B cell (primary cell): ENCODE data around the gene CHTOP. TPM values are rescaled to one million over a fixed set of nuclear protein-coding genes. Genes with fewer than 3 reads are reported as not detected.

Source experiments
- ATAC-seq: fragments of 200-7000 bp; cut with Tn5 transposase; one replicate; pipeline ENCODE4 v1.10.0; 2021; ENCODE audit warnings: low read depth, mild to moderate bottlenecking, moderate number of reproducible peaks, moderate library complexity
- CTCF ChIA-PET: fragments of 350-600 bp; sonication (Branson Sonifier 250); formaldehyde crosslinking; loops from one replicate; lab custom pipeline; 2021; ENCODE audit warnings: antibody characterized with exemption, inconsistent platforms; lab: Charles Lee
- POLR2A ChIA-PET: fragments of 350-600 bp; sonication (Branson Sonifier 250); formaldehyde crosslinking; loops from one replicate; lab custom pipeline; 2021; ENCODE audit warnings: antibody characterized with exemption; lab: Charles Lee
- DNase-seq: peaks from one replicate; pipeline ENCODE4 v3.0.0; 2013
- H2AFZ ChIP-seq: 2 replicates; pipeline ENCODE4 v1.6.1; 2012; ENCODE audit warnings: mild to moderate bottlenecking, low read depth, low read length; ENCODE audit not compliant: insufficient read depth, poor library complexity, severe bottlenecking
- H3K27ac ChIP-seq, 2 donors: 1 replicate in 1 of 2; 2 replicates in 1 of 2; pipeline ENCODE4 v1.5.1; 2012 to 2013; ENCODE audit warnings: low read length in 2 of 2, mild to moderate bottlenecking in 2 of 2, moderate library complexity in 1 of 2
- H3K27me3 ChIP-seq, 4 experiments: fragments of 200-600 bp in 1 of 4; sonication (generic) in 1 of 4; replicated peaks in 1 of 4; 1 replicate in 2 of 4; 2 replicates in 2 of 4; pipeline versions ENCODE4 v1.6.1 to v1.7.0; 2013 to 2016; ENCODE audit warnings: low read length in 3 of 4, mild to moderate bottlenecking in 2 of 4, mixed read lengths in 1 of 4, moderate library complexity in 1 of 4; ENCODE audit not compliant: insufficient read depth in 4 of 4, control insufficient read depth in 3 of 4; ENCODE audit errors: control extremely low read depth in 1 of 4
- H3K36me3 ChIP-seq, 2 experiments: replicated peaks in 1 of 2; 1 replicate in 1 of 2; 2 replicates in 1 of 2; pipeline versions ENCODE4 v1.6.1 to v1.7.1; 2013; ENCODE audit warnings: low read length in 1 of 2; ENCODE audit not compliant: insufficient read depth in 2 of 2, control insufficient read depth in 1 of 2; ENCODE audit errors: control extremely low read depth in 1 of 2, extremely low read depth in 1 of 2
- H3K4me1 ChIP-seq, 2 donors: fragments of 200-600 bp in 1 of 2; sonication (generic) in 1 of 2; 1 replicate in 1 of 2; 2 replicates in 1 of 2; pipeline versions ENCODE4 v1.5.1 to v1.6.1; 2013 to 2017; ENCODE audit warnings: low read length in 2 of 2; ENCODE audit not compliant: control insufficient read depth in 2 of 2, insufficient read depth in 2 of 2
- H3K4me2 ChIP-seq: replicated peaks from 2 replicates; pipeline ENCODE3; 2012; ENCODE audit warnings: mild to moderate bottlenecking, low read depth, low read length; ENCODE audit not compliant: poor library complexity, severe bottlenecking
- H3K4me3 ChIP-seq, 5 experiments: fragments of 200-600 bp in 1 of 5; sonication (generic) in 1 of 5; 1 replicate in 3 of 5; 2 replicates in 2 of 5; pipeline versions ENCODE4 v1.5.1 to v1.7.0; 2011 to 2016; ENCODE audit warnings: low read length in 4 of 5, mild to moderate bottlenecking in 4 of 5, low read depth in 2 of 5, control low read depth in 1 of 5, moderate library complexity in 1 of 5; ENCODE audit not compliant: insufficient read depth in 1 of 5; ENCODE audit errors: control extremely low read depth in 1 of 5, extremely low read depth in 1 of 5
- H3K79me2 ChIP-seq: fragments of 200-600 bp; sonication (generic); one replicate; pipeline ENCODE4 v1.6.0; 2016; ENCODE audit warnings: low read length; ENCODE audit not compliant: control insufficient read depth, insufficient read depth
- H3K9ac ChIP-seq: fragments of 200-600 bp; sonication (generic); 2 replicates; pipeline ENCODE4 v1.6.1; 2017; ENCODE audit warnings: mild to moderate bottlenecking, low read length, moderate library complexity
- H3K9me3 ChIP-seq, 3 donors: one replicate each; pipeline versions ENCODE4 v1.6.1 to v1.7.1; 2013; ENCODE audit warnings: low read length in 2 of 3; ENCODE audit not compliant: control insufficient read depth in 2 of 3, insufficient read depth in 1 of 3; ENCODE audit errors: control extremely low read depth in 1 of 3
- H4K20me1 ChIP-seq: 2 replicates; pipeline ENCODE4 v1.6.0; 2012; ENCODE audit warnings: mild to moderate bottlenecking, low read length; ENCODE audit not compliant: insufficient read depth, control insufficient read depth, poor library complexity, severe bottlenecking
- H3K27ac Mint-ChIP-seq: one replicate; pipeline ENCODE4 v1.8.0; 2021; ENCODE audit warnings: mixed read lengths
- H3K27me3 Mint-ChIP-seq: one replicate; pipeline ENCODE4 v1.8.0; 2021; ENCODE audit warnings: mixed read lengths
- H3K4me1 Mint-ChIP-seq: one replicate; pipeline ENCODE4 v1.8.0; 2021; ENCODE audit warnings: mixed read lengths
- H3K4me3 Mint-ChIP-seq: one replicate; pipeline ENCODE4 v1.8.0; 2021; ENCODE audit warnings: mixed read lengths
- H3K9me3 Mint-ChIP-seq: one replicate; pipeline ENCODE4 v1.8.0; 2022; ENCODE audit warnings: mixed read lengths; ENCODE audit not compliant: insufficient read depth
- EZH2 ChIP-seq: IDR thresholded peaks from 2 replicates; pipeline ENCODE4 v1.6.1; 2012; ENCODE audit warnings: borderline replicate concordance, low read depth, mild to moderate bottlenecking, moderate library complexity, low read length; ENCODE audit not compliant: insufficient read depth, poor library complexity, severe bottlenecking
- WGBS: methylation state at CpG from one replicate; pipeline ENCODE4 v1.1.5; 2013; ENCODE audit warnings: missing lambda C conversion rate; ENCODE audit not compliant: insufficient coverage; 5-methylcytosine and 5-hydroxymethylcytosine counted together
- intact Hi-C: fragments of 100-400 bp; cut with micrococcal nuclease; formaldehyde crosslinking; loops from one replicate; pipeline ENCODE4 v1.10.0; 2022
- polyA plus RNA-seq: library from polyadenylated mRNA; depleted of rRNA; stranded (reverse); fragments of >200 nt; gene quantifications from 2 replicates; pipeline ENCODE4 v1.2.3, GENCODE V29; 2012
- total RNA-seq, 2 donors: library from RNA; stranded (reverse); fragments of 120-200 nt in 1 of 2; gene quantifications; 1 replicate in 1 of 2; 2 replicates in 1 of 2; pipeline versions ENCODE4 v1.2.3 to v1.2.4, GENCODE V29; 2013 to 2022
- TF ChIP-seq, protein P1 (sequence below): fragments of 200-600 bp; IDR thresholded peaks from one replicate; pipeline ENCODE4 v1.8.0; 2022; ENCODE audit warnings: antibody characterized with exemption, mild to moderate bottlenecking

Gene CHTOP
- total and polyA plus RNA-seq, 2 donors (not counting 1 experiment from before 2014, with no cell fraction given) = 87.0 to 156 TPM

DNA sequence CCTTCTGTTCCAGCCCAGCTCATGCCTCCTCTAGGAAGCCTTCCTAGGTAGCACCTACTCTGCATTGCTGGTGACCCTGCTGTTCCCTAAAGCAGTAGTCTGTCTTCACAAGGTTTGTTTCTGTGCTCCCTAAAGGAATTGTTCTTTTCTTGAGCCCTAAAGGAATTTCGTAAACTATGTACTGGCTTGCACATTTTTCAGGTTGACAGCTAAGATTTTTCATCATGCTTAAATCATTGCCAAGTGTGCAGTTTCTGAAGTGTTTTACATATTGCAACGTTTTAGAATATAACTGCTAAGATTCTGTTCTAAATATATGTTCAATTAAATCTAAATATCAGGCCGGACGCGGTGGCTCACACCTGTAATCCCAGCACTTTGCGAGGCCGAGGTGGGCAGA, 34.0 kb upstream of the CHTOP start:
- peak overlapping the region; percentile 78 for H3K4me2 ChIP-seq
- H3K4me1 Mint-ChIP-seq = peaks cover 39% of the 10 kb centered on the region
- no peaks in the 10 kb centered on the region for H3K79me2 ChIP-seq
- WGBS = 100% methylated on average over 1 of the region's 7 CpGs
- ATAC-seq (no peak), DNase-seq (no peak)
- no peaks in the 10 kb centered on the region for H3K9me3 ChIP-seq
- H3K27ac Mint-ChIP-seq = peak overlapping the region; percentile 82
- H2AFZ ChIP-seq = no peak overlapping the region
- H3K9ac ChIP-seq = no peak overlapping the region
- POLR2A ChIA-PET = interaction anchor here (1.2 to 2.1 kb wide), 2 partner anchors 34 to 390 kb away, joined by 3 to 17 read pairs; partner anchors contain the start of genes CHTOP and RPS27
- intact Hi-C loops = loop anchor here (1.0 to 2.0 kb wide), 3 partner anchors 58 to 71 kb away; partner anchors contain the start of gene SNAPIN
- no peaks in the 10 kb centered on the region for H4K20me1 ChIP-seq
- no peaks in the 10 kb centered on the region for H3K9me3 Mint-ChIP-seq
- no peaks in the 10 kb centered on the region for H3K27me3 ChIP-seq
- no peaks in the 10 kb centered on the region for H3K27me3 Mint-ChIP-seq
- no peak overlapping the region for H3K4me3 ChIP-seq
- H3K4me3 Mint-ChIP-seq = peak overlapping the region; percentile 19
- peak overlapping the region in 1 of 2 donors; percentile 44 for H3K27ac ChIP-seq
- no peak for TF ChIP-seq EZH2
- TF ChIP-seq, protein P1, sequence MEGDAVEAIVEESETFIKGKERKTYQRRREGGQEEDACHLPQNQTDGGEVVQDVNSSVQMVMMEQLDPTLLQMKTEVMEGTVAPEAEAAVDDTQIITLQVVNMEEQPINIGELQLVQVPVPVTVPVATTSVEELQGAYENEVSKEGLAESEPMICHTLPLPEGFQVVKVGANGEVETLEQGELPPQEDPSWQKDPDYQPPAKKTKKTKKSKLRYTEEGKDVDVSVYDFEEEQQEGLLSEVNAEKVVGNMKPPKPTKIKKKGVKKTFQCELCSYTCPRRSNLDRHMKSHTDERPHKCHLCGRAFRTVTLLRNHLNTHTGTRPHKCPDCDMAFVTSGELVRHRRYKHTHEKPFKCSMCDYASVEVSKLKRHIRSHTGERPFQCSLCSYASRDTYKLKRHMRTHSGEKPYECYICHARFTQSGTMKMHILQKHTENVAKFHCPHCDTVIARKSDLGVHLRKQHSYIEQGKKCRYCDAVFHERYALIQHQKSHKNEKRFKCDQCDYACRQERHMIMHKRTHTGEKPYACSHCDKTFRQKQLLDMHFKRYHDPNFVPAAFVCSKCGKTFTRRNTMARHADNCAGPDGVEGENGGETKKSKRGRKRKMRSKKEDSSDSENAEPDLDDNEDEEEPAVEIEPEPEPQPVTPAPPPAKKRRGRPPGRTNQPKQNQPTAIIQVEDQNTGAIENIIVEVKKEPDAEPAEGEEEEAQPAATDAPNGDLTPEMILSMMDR = no peak
- CTCF ChIA-PET = interaction anchor here (0.9 to 2.1 kb wide), 8 partner anchors 23 to 149 kb away, joined by 3 to 6 read pairs (median 3); partner anchors contain the start of genes S100A13 and S100A6
- peaks cover 27 to 39% of the 10 kb centered on the region in 2 donors for H3K4me1 ChIP-seq
- H3K36me3 ChIP-seq = no peaks in the 10 kb centered on the region

DNA sequence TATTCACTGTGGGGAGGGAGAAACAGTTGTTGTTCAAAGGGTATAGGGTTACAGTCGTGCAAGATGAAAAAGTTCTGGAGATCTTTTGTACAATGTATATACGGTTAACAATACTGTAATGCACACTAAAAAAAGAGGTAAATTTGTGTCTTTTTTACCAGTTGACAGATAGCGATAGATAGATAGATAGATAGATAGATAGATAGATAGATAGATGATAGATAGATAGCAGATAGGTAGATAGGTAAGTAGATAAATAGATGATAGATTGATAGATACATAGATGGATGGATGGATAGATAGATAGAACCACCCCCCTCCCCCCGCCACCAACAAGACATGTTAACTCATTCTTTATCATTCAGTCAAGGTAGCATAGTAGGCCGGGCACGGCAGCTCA, 31.1 kb upstream of the CHTOP start:
- Histone ChIP-seq H2AFZ (no peak overlapping the region), H3K36me3 (no peaks in the 10 kb centered on the region), H3K79me2 (no peaks in the 10 kb centered on the region), H3K4me2 (no peak overlapping the region), H3K27me3 (no peaks in the 10 kb centered on the region), H3K4me3 (no peak overlapping the region), H3K4me1 (peaks cover 18 to 32% of the 10 kb centered on the region in 2 donors), H3K27ac (no peak overlapping the region), H4K20me1 (no peaks in the 10 kb centered on the region), H3K9ac (no peak overlapping the region), H3K9me3 (no peaks in the 10 kb centered on the region)
- Mint-ChIP-seq H3K9me3 (no peaks in the 10 kb centered on the region), H3K27me3 (no peaks in the 10 kb centered on the region), H3K27ac (no peak overlapping the region), H3K4me3 (no peak overlapping the region), H3K4me1 (peaks cover 27% of the 10 kb centered on the region)
- TF ChIP-seq, protein P1 = no peak
- no peak for TF ChIP-seq EZH2
- intact Hi-C loops = no loop called here
- ChIA-PET CTCF (interaction anchor here (0.7 kb wide), 1 partner anchor 100 kb away, joined by 3 read pairs; no protein-coding TSS in a partner anchor), POLR2A (no interaction called here)
- no peak for DNase-seq
- no peak for ATAC-seq
- 100% methylated on average over 2 of the region's 6 CpGs for WGBS
